ENCODE data around the gene TUBB2B. TPM values are rescaled to one million over a fixed set of nuclear protein-coding genes. Genes with fewer than 3 reads are reported as not detected.

The TUBB2B gene
- total RNA-seq, 1 donor from 2014 or later: 287 TPM

- peaks cover 3% of the 10 kb centered on the region for H3K36me3 ChIP-seq (ENCODE audit: control insufficient read depth, insufficient read depth, low read length)
- DNase-seq (ENCODE audit: low read depth): no peak
- no peak overlapping the region for H3K4me3 ChIP-seq (ENCODE audit: low read depth, low read length)
- TF ChIP-seq, protein P1, sequence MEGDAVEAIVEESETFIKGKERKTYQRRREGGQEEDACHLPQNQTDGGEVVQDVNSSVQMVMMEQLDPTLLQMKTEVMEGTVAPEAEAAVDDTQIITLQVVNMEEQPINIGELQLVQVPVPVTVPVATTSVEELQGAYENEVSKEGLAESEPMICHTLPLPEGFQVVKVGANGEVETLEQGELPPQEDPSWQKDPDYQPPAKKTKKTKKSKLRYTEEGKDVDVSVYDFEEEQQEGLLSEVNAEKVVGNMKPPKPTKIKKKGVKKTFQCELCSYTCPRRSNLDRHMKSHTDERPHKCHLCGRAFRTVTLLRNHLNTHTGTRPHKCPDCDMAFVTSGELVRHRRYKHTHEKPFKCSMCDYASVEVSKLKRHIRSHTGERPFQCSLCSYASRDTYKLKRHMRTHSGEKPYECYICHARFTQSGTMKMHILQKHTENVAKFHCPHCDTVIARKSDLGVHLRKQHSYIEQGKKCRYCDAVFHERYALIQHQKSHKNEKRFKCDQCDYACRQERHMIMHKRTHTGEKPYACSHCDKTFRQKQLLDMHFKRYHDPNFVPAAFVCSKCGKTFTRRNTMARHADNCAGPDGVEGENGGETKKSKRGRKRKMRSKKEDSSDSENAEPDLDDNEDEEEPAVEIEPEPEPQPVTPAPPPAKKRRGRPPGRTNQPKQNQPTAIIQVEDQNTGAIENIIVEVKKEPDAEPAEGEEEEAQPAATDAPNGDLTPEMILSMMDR (IDR thresholded peaks at IDR 0.05; ENCODE audit: insufficient read depth, low read length, poor library complexity, severe bottlenecking): no peak
- peaks cover 2% of the 10 kb centered on the region for H3K27me3 ChIP-seq (ENCODE audit: control insufficient read depth, insufficient read depth, low read length)
These were observed 32.8 kb upstream of the TUBB2B start for GRCh38 chr6:3260296-3260695.

DNA sequence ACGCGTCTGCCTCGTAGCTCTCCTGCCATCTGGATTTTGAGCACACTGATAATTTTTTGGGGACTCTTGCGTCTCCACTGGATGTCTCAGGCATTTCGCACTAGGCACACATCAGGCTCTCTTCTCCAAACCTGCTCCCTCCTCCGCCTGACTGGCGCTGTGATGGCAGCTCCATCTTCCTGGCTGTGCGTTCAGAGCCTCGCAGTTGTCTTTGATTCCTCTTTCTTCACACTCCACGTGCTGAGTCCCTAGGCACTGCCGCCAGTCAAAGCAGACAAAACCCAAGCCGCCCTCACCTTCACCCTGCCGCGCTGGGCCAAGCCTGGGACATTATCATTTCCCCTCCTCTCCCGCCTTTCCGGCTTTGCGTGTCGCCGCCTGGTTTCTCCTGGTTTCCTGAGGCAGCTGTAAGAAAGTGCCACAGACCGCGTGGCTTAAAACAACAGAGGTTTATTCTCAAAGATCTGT lies 32.1 kb upstream of the TUBB2B start:
- TF ChIP-seq, protein P1 (IDR thresholded peaks at IDR 0.05; ENCODE audit: insufficient read depth, low read length, poor library complexity, severe bottlenecking): peak; percentile 1
- no peak for DNase-seq (ENCODE audit: low read depth)
- peaks cover 2% of the 10 kb centered on the region for H3K27me3 ChIP-seq (ENCODE audit: control insufficient read depth, insufficient read depth, low read length)

GRCh38 chr6:3258720-3259490 lies 31.5 kb upstream of the TUBB2B start, which contains the start of gene PSMG4:
TSS of gene PSMG4 (plus strand) at chr6:3258947. CDS start at chr6:3259023, 76 bp downstream.
- H3K27me3 ChIP-seq (ENCODE audit: control insufficient read depth, insufficient read depth, low read length): peaks cover 2% of the 10 kb centered on the region

More for the DNA sequence above, 32.1 kb upstream of the TUBB2B start:
- peaks cover 3% of the 10 kb centered on the region for H3K36me3 ChIP-seq (ENCODE audit: control insufficient read depth, insufficient read depth, low read length)
- peak overlapping the region; percentile 79 for H3K4me3 ChIP-seq (ENCODE audit: low read depth, low read length)

DNA sequence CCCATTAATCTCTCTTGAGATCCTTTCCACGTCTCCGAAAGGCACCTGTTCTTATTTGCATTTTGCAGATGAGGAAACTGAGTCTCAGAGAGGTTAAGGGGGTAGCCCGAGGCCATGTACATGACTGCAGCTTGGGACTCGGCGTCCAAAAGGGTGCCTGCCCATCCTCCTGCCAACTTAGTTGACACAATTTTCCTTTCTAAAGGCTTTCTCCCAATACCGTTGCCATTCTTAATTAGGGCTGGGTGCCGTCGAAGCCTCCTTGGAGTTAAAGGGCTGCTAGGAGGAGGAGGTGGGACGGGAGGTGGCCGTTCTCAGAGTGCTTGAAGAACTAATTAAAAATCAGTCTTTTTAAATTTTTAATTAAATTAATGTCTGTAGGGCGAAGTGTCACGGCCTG lies 30.7 kb upstream of the TUBB2B start:
- no peaks in the 10 kb centered on the region for H3K36me3 ChIP-seq (ENCODE audit: control insufficient read depth, insufficient read depth, low read length)
- H3K27me3 ChIP-seq (ENCODE audit: control insufficient read depth, insufficient read depth, low read length): peaks cover 2% of the 10 kb centered on the region
- no peak for DNase-seq (ENCODE audit: low read depth)
- TF ChIP-seq, protein P1 (IDR thresholded peaks at IDR 0.05; ENCODE audit: insufficient read depth, low read length, poor library complexity, severe bottlenecking): no peak
- H3K4me3 ChIP-seq (ENCODE audit: low read depth, low read length): peak overlapping the region; percentile 79

More at GRCh38 chr6:3258720-3259490, 31.5 kb upstream of the TUBB2B start, which contains the start of gene PSMG4:
- Histone ChIP-seq H3K36me3 (ENCODE audit: control insufficient read depth, insufficient read depth, low read length) (peaks cover 3% of the 10 kb centered on the region), H3K4me3 (ENCODE audit: low read depth, low read length) (peak within 1 kb of the TSS; percentile 79)
- TF ChIP-seq, protein P1 (IDR thresholded peaks at IDR 0.05; ENCODE audit: insufficient read depth, low read length, poor library complexity, severe bottlenecking): no peak
- no peak for DNase-seq (ENCODE audit: low read depth)

GRCh38 chr6:3253597-3253961 lies 26.1 kb upstream of the TUBB2B start:
- Histone ChIP-seq H3K27me3 (ENCODE audit: control insufficient read depth, insufficient read depth, low read length) (peaks cover 2% of the 10 kb centered on the region), H3K36me3 (ENCODE audit: control insufficient read depth, insufficient read depth, low read length) (no peaks in the 10 kb centered on the region), H3K4me3 (ENCODE audit: low read depth, low read length) (no peak overlapping the region)
- DNase-seq (ENCODE audit: low read depth): no peak
- TF ChIP-seq, protein P1 (IDR thresholded peaks at IDR 0.05; ENCODE audit: insufficient read depth, low read length, poor library complexity, severe bottlenecking): no peak

All from kidney epithelial cell (primary cell).